Common myeloid progenitor, CD34-positive (primary cell): ENCODE data around the gene KRTAP19-5.

ENCODE experiments used
- CTCF ChIA-PET: fragments of 350-600 bp; sonication (Branson Sonifier 250); formaldehyde crosslinking; loops from one replicate; lab custom pipeline; 2021; ENCODE audit warnings: antibody characterized with exemption; lab: Charles Lee
- POLR2A ChIA-PET: fragments of 350-600 bp; sonication (Branson Sonifier 250); formaldehyde crosslinking; loops from one replicate; lab custom pipeline; 2021; ENCODE audit warnings: antibody characterized with exemption; lab: Charles Lee
- DNase-seq, 3 donors: peaks; one replicate each; pipeline versions ENCODE4 v3.0.0 to v3.0.0-alpha.2; 2013
- H3K27ac ChIP-seq, 2 experiments: 1 replicate in 1 of 2; 2 replicates in 1 of 2; pipeline ENCODE4 v1.7.0; 2013; ENCODE audit warnings: inconsistent platforms in 2 of 2, low read length in 2 of 2, mild to moderate bottlenecking in 2 of 2, low read depth in 1 of 2, moderate library complexity in 1 of 2; ENCODE audit not compliant: severe bottlenecking in 2 of 2, insufficient read depth in 1 of 2, poor library complexity in 1 of 2
- H3K27me3 ChIP-seq, 5 experiments: replicated peaks in 2 of 5; 1 replicate in 3 of 5; 2 replicates in 2 of 5; pipeline versions ENCODE4 v1.6.1 to v1.7.0; 2013; ENCODE audit warnings: low read length in 4 of 5, mild to moderate bottlenecking in 2 of 5, moderate library complexity in 2 of 5, inconsistent platforms in 1 of 5; ENCODE audit not compliant: insufficient read depth in 5 of 5, control insufficient read depth in 4 of 5
- H3K36me3 ChIP-seq, 4 experiments: 1 replicate in 2 of 4; 2 replicates in 2 of 4; pipeline versions ENCODE4 v1.6.1 to v1.7.0; 2013; ENCODE audit warnings: low read length in 3 of 4, control low read depth in 1 of 4, mild to moderate bottlenecking in 1 of 4; ENCODE audit not compliant: control insufficient read depth in 4 of 4, insufficient read depth in 4 of 4
- H3K4me1 ChIP-seq, 4 experiments: 1 replicate in 3 of 4; 2 replicates in 1 of 4; pipeline versions ENCODE4 v1.6.1 to v1.7.1; 2013; ENCODE audit warnings: low read length in 3 of 4, mild to moderate bottlenecking in 3 of 4, control low read depth in 1 of 4, inconsistent platforms in 1 of 4, moderate library complexity in 1 of 4; ENCODE audit not compliant: control insufficient read depth in 4 of 4, insufficient read depth in 4 of 4; ENCODE audit errors: control extremely low read depth in 1 of 4
- H3K4me3 ChIP-seq, 7 experiments: 1 replicate in 4 of 7; 2 replicates in 3 of 7; pipeline versions ENCODE4 v1.5.1 to v1.7.0; 2013; ENCODE audit warnings: mild to moderate bottlenecking in 7 of 7, low read length in 6 of 7, moderate library complexity in 6 of 7, inconsistent platforms in 2 of 7, low read depth in 2 of 7, control low read depth in 1 of 7; ENCODE audit not compliant: insufficient read depth in 4 of 7, control insufficient read depth in 1 of 7; ENCODE audit errors: extremely low read depth in 1 of 7
- H3K9me3 ChIP-seq, 5 experiments: 1 replicate in 4 of 5; 2 replicates in 1 of 5; pipeline versions ENCODE4 v1.6.1 to v1.7.1; 2013; ENCODE audit warnings: low read length in 4 of 5, mild to moderate bottlenecking in 2 of 5, inconsistent platforms in 1 of 5, low read depth in 1 of 5, moderate library complexity in 1 of 5; ENCODE audit not compliant: control insufficient read depth in 4 of 5, insufficient read depth in 2 of 5; ENCODE audit errors: control extremely low read depth in 1 of 5
- WGBS: methylation state at CpG from one replicate; pipeline ENCODE4 v1.1.5; 2013; ENCODE audit not compliant: insufficient coverage; 5-methylcytosine and 5-hydroxymethylcytosine counted together

The KRTAP19-5 gene

DNA sequence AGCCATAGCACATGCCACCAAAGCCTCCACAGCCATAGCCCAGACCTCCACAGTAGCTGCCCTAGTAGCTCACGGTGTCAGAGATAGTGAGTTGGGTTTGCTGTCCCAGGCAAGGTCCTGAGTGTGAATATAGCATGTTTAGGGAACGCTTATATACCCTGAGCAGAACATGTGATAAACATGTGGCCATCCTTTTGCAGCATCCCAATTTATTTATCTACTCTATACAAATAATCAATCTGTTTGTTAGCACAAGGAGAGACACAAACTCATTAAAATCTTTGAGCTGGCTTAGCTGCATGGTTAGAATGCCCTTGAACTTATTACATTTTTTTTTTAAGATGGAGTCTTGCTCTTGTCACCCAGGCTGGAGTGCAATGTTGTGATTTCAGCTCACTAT is 14.6 kb downstream of the KRTAP19-5 start, which contains the start of gene KRTAP19-2:
TSS of gene KRTAP19-2 (minus strand) at position 101 of the 400 bp plus-strand sequence. CDS start at position 13, 88 bp downstream.
- peaks cover 0 to 3% (median 0%) of the 10 kb centered on the region in 5 experiments for H3K9me3 ChIP-seq
- DNase-seq, result no peak
- no peak within 1 kb of the TSS for H3K4me3 ChIP-seq
- H3K27me3 ChIP-seq, result no peaks in the 10 kb centered on the region
- H3K4me1 ChIP-seq, result no peaks in the 10 kb centered on the region
- POLR2A ChIA-PET, result no interaction called here
- CTCF ChIA-PET, result no interaction called here
- WGBS, result no CpG with 5 or more reads among the region's 2 CpGs
- H3K27ac ChIP-seq, result no peak within 1 kb of the TSS
- no peaks in the 10 kb centered on the region for H3K36me3 ChIP-seq

DNA sequence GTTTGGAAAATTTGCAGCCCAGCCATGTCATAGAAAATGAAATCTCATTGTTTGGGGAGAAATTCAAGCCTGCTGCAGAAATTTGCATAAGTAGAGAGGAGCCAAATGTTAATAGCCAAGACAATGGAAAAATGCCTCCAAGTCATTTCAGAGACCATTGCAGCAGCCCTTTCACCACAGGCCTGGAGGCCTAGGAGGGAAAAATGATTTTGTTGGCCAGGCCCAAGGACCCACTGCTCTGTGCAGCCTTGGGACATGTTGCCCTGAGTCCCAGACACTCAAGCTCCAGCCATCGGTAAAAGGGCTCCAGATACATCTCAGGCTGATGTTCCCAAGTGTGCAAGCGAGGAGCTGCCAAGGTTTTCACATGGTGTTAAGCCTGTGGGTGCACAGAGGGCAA is 15.8 kb downstream of the KRTAP19-5 start:
- CTCF ChIA-PET, result no interaction called here

DNA sequence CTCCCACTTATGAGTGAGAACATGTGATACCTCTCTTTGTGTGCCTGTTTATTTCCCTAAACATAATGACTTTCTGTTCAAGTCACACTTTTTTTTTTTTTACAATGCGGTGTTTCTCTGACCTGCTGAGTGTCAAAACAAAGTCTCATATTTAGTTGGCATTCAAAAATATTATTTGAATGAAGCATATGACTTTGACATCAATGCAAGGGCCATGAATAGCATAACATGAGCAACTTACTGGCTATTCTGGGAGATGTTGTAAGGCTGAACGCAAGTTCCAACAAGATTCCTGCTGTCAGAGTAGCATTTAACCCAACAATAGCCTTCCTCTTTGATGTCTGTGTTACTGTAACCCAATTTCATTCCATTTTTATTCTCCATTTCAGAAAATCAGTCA is 19.8 kb downstream of the KRTAP19-5 start:
- Histone ChIP-seq H3K4me1 (no peaks in the 10 kb centered on the region), H3K36me3 (no peaks in the 10 kb centered on the region), H3K27ac (no peak overlapping the region), H3K4me3 (no peak overlapping the region), H3K9me3 (peaks cover 0 to 3% (median 0%) of the 10 kb centered on the region in 5 experiments), H3K27me3 (peaks cover 0 to 3% (median 0%) of the 10 kb centered on the region in 5 experiments)
- ChIA-PET POLR2A (interaction anchor here (0.6 kb wide), 1 partner anchor 307 kb away, joined by 3 read pairs; no protein-coding TSS in a partner anchor), CTCF (no interaction called here)
- 100% methylated on average over 1 of the region's 2 CpGs for WGBS
- no peak for DNase-seq

More for the DNA sequence above, 15.8 kb downstream of the KRTAP19-5 start:
- Histone ChIP-seq H3K4me3 (no peak overlapping the region), H3K9me3 (peaks cover 0 to 3% (median 0%) of the 10 kb centered on the region in 5 experiments), H3K27ac (no peak overlapping the region), H3K4me1 (no peaks in the 10 kb centered on the region), H3K27me3 (no peaks in the 10 kb centered on the region), H3K36me3 (no peaks in the 10 kb centered on the region)
- no peak for DNase-seq
- POLR2A ChIA-PET, result interaction anchor here (0.6 kb wide), 1 partner anchor 146 kb away, joined by 4 read pairs; no protein-coding TSS in a partner anchor
- 95% methylated on average over 2 of the region's 2 CpGs for WGBS

DNA sequence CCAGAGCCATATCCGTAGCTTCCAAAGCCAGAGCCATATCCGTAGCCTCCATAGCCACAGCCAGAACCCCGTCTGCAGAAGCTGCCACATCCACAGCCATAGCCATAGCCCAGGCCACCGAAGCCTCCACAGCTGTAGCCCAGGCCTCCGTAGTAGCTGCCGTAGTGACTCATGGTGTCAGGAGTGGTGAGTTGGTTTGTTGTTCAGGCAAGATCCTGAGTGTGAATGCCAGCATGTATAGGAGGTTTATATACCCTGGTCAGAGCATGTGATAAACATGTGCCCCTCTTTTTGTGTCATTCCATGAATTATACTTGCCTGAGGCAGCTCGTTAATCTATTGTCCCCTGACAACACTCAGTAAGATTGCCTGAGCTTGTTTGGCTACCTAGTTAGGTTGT is 21.8 kb downstream of the KRTAP19-5 start, which contains the start of gene KRTAP19-1:
TSS of gene KRTAP19-1 (minus strand) at position 223 of the 400 bp plus-strand sequence. CDS start at position 173, 50 bp downstream.
- DNase-seq, result no peak
- H3K36me3 ChIP-seq, result no peaks in the 10 kb centered on the region
- no peaks in the 10 kb centered on the region for H3K4me1 ChIP-seq
- ChIA-PET CTCF (no interaction called here), POLR2A (no interaction called here)
- peaks cover 0 to 1% (median 0%) of the 10 kb centered on the region in 5 experiments for H3K9me3 ChIP-seq
- H3K27ac ChIP-seq, result no peak within 1 kb of the TSS
- H3K4me3 ChIP-seq, result no peak within 1 kb of the TSS
- H3K27me3 ChIP-seq, result peaks cover 0 to 3% (median 0%) of the 10 kb centered on the region in 5 experiments
- WGBS, result 97% methylated on average over 6 of the region's 7 CpGs

DNA sequence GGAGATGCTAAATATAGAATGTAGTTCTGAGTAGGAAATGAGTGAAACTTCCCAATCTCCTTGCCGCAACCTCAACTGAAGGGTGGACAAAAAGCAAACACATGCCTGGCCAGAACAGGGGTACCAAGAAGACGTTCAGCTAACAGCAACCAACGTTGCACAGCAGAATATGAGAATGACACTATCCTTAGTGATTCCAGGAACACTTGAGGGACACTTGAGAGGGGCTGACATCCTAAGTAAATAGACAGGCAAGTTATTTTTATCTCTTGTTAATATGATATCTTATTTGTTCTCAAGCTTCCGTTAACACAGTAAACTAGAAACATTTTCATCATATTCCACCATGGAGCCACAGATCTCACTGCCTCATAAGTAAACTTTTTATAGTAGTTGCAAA is 22.7 kb downstream of the KRTAP19-5 start:
- Histone ChIP-seq H3K9me3 (peaks cover 0 to 1% (median 0%) of the 10 kb centered on the region in 5 experiments), H3K27ac (no peak overlapping the region), H3K27me3 (peaks cover 0 to 3% (median 0%) of the 10 kb centered on the region in 5 experiments), H3K4me3 (no peak overlapping the region), H3K36me3 (no peaks in the 10 kb centered on the region), H3K4me1 (no peaks in the 10 kb centered on the region)
- ChIA-PET CTCF (no interaction called here), POLR2A (no interaction called here)
- no peak for DNase-seq
- 71% methylated on average over 3 of the region's 4 CpGs for WGBS

DNA sequence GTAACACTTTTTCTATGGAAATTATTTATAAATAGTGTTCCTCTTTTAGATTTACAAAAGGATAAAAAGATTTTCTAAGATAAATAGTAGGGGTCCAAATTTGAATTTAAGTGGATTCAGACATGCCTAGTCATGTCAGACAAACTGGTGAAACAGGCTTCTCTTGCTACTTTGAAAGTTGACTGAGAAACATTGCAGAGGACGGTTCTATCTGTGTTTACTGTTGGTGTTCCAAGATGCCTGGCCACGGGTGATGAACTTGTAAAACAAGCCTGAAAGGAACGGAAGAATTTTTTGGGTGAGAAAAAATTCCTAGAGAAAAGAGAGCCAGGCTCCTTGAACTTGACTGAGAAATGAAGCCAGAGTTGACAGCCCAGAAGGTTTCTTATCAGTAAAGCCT is 23.9 kb downstream of the KRTAP19-5 start:
- CTCF ChIA-PET, result no interaction called here
- DNase-seq, result no peak
- no peaks in the 10 kb centered on the region for H3K36me3 ChIP-seq
- POLR2A ChIA-PET, result no interaction called here
- WGBS, result 73% methylated on average over 3 of the region's 3 CpGs
- no peak overlapping the region for H3K4me3 ChIP-seq
- peaks cover 0 to 3% (median 0%) of the 10 kb centered on the region in 5 experiments for H3K27me3 ChIP-seq
- peaks cover 0 to 1% (median 0%) of the 10 kb centered on the region in 5 experiments for H3K9me3 ChIP-seq
- no peak overlapping the region for H3K27ac ChIP-seq
- H3K4me1 ChIP-seq, result no peaks in the 10 kb centered on the region

DNA sequence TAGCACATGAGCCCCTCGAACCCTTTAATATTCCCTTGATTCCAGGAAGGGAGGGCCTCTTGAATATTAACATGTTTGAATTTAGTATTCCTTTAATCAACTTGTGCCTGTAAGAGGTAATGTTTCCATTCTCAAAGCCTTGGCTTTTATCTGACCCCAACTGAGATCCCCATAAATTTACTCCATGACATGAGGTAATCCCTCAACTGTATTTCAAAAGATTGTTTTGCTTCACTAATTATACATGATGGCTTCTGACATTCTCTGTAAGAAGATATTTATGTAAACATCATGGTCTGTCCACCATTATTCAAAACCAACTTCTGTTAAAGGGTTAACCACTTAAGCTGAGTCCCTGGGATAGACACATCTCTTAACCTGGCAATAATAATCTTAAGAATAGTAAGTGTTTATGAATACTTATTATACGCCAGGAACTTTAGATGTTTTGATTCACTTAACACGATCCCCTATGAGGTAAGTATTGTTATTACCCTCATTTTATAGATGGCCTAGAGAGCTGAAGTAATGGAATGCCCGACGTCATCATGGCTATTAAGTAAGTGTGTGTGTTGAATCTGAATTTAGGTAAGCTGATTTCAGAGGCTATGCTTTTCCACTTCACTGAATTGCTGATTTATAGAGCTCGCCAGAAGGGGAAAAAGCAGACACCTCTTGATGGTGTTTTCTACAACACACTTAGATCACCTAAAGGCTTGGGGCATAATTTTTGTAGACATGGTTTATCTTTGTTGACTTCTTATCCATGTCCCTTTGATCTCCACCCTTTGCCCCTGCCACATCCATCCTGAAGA is 32.8 kb downstream of the KRTAP19-5 start:
- H3K4me3 ChIP-seq, result no peak overlapping the region
- no peaks in the 10 kb centered on the region for H3K36me3 ChIP-seq
- WGBS, result no CpG with 5 or more reads among the region's 6 CpGs
- CTCF ChIA-PET, result no interaction called here
- H3K27me3 ChIP-seq, result no peaks in the 10 kb centered on the region
- DNase-seq, result no peak
- H3K4me1 ChIP-seq, result no peaks in the 10 kb centered on the region
- POLR2A ChIA-PET, result no interaction called here
- H3K27ac ChIP-seq, result no peak overlapping the region
- no peaks in the 10 kb centered on the region for H3K9me3 ChIP-seq
